Ectodermal cell (in vitro differentiated cells): ENCODE results near the gene ARMC12. TPM values are rescaled to one million over a fixed set of nuclear protein-coding genes. Genes with fewer than 3 reads are reported as not detected.
"Not testable (repeated sequence)": the region's sequence is repeated elsewhere in the genome, so short reads cannot be mapped to it uniquely, and the experiment has no call there.

Experiments used
- H3K27ac ChIP-seq: 2 replicates; pipeline ENCODE4 v1.7.0; 2013; ENCODE audit warnings: mild to moderate bottlenecking, low read depth, low read length; ENCODE audit not compliant: insufficient read depth, poor library complexity, severe bottlenecking
- H3K27me3 ChIP-seq: 2 replicates; pipeline ENCODE4 v1.7.0; 2013; ENCODE audit warnings: mild to moderate bottlenecking, low read length; ENCODE audit not compliant: insufficient read depth, control insufficient read depth, poor library complexity, severe bottlenecking
- H3K36me3 ChIP-seq: one replicate; pipeline ENCODE4 v1.7.0; 2013; ENCODE audit warnings: low read length; ENCODE audit not compliant: control insufficient read depth, insufficient read depth
- H3K4me1 ChIP-seq: one replicate; pipeline ENCODE4 v1.7.0; 2013; ENCODE audit warnings: low read length; ENCODE audit not compliant: control insufficient read depth, insufficient read depth
- H3K4me3 ChIP-seq: 2 replicates; pipeline ENCODE4 v1.7.0; 2013; ENCODE audit warnings: low read depth, low read length, control low read depth; ENCODE audit not compliant: insufficient read depth
- H3K9me3 ChIP-seq: 2 replicates; pipeline ENCODE4 v1.7.0; 2013; ENCODE audit warnings: mild to moderate bottlenecking, low read length, moderate library complexity; ENCODE audit not compliant: control insufficient read depth
- whole genome bisulfite sequencing, 2 experiments: methylation state at CpG; one replicate each; pipeline ENCODE4 v1.1.7; 2013; ENCODE audit warnings: missing lambda C conversion rate in 2 of 2; 5-methylcytosine and 5-hydroxymethylcytosine counted together
- polyA plus RNA-seq, 4 experiments: library from polyadenylated mRNA; stranded (reverse); fragments of 50-300 nt; gene quantifications; one replicate each; pipeline ENCODE4 v1.2.3, GENCODE V29; 2013

ARMC12 gene, protein sequence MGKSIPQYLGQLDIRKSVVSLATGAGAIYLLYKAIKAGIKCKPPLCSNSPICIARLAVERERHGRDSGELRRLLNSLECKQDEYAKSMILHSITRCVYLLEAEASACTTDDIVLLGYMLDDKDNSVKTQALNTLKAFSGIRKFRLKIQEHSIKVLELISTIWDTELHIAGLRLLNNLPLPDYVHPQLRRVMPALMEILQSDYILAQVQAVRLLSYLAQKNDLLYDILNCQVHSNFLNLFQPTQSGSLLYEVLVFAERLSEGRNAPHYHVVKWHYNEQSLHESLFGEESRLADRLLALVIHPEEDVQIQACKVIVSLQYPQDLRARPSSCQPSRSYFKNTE
- polyA plus RNA-seq (2013, experiment 1 of 4), result 2.5 TPM
- polyA plus RNA-seq (2013, experiment 2 of 4), result 3.9 TPM
- polyA plus RNA-seq (2013, experiment 3 of 4), result 2.6 TPM
- polyA plus RNA-seq (2013, experiment 4 of 4), result 3.8 TPM

DNA sequence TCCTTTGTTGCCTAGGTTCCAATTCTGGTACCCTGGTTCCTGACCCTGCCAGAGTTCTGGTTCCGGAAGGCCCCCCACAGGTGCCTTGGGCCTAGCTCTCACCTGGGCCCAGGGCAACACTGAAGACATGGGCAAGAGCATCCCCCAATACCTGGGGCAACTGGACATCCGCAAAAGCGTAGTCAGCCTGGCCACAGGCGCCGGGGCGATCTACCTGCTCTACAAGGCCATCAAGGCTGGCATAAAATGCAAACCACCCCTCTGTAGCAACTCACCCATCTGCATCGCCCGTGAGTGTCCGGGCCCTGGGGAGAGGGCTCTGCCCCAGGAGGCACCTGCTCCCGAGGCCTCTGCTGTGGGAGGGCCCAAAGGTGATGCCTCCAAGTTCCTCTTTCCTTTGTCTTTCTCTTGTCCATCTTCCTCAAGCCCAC, at the start of gene ARMC12:
Gene ARMC12 (plus strand): TSS at position 51 of the 431 bp plus-strand sequence. CDS start 77 bp downstream, at position 128.
- Histone ChIP-seq H3K27me3 (no peaks in the 10 kb centered on the region), H3K4me3 (no peak within 1 kb of the TSS), H3K36me3 (no peaks in the 10 kb centered on the region), H3K4me1 (peaks cover 41% of the 10 kb centered on the region), H3K9me3 (no peaks in the 10 kb centered on the region), H3K27ac (no peak within 1 kb of the TSS)
- 93 to 96% methylated on average over 10 of the region's 10 CpGs for WGBS, 2 experiments

DNA sequence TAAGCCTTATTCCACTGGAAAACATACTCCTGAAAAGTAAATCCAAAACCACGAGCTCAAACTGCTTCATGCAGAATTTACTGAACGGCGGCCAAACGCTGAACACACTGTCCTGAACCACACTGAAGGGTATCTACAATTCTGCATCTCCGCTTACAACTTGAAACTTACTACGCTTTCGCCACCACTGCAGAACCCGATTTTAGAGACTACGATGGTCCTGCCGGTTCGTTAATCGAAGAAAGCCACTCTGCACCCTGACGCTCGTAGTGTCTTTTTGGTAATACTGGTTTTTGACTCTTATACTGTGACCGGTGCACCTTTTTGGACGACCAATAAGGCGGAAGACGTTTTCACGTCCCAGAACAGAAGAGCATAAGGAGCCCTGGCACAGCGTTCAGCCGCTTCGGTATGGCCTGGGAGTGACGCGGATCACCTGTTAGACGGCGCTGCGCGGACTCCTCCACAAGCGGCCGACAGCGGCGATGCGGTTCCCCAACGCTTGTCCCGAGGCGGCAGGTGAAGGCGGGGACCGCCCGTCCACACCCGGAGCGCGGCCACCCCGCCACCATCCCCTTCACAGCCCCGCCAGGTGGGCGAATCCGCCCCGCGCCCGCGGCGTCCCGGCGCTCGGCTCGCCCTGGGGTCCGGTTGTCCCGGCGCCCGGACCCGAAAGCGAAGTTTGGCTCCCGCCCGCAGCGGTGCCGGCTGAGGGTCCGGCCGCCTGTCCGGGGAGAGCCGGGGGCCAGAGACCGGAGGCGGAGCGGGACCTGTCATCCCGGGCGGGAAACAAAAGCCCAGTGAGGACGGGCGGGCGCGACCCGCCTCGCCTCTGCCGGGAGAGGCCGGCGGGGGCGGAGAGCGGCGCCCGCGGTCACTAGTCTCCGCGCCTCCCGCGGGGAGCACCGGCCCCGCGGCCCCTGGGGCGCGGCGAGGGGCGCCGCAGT, 48.9 kb upstream of the ARMC12 start:
- Histone ChIP-seq H3K27ac (peak overlapping the region; percentile 67), H3K27me3 (no peaks in the 10 kb centered on the region), H3K4me3 (peak overlapping the region; percentile 64), H3K36me3 (no peaks in the 10 kb centered on the region), H3K9me3 (no peaks in the 10 kb centered on the region), H3K4me1 (peaks cover 4% of the 10 kb centered on the region)
- 1% methylated on average over 100 of the region's 100 CpGs for WGBS, 2 experiments

DNA sequence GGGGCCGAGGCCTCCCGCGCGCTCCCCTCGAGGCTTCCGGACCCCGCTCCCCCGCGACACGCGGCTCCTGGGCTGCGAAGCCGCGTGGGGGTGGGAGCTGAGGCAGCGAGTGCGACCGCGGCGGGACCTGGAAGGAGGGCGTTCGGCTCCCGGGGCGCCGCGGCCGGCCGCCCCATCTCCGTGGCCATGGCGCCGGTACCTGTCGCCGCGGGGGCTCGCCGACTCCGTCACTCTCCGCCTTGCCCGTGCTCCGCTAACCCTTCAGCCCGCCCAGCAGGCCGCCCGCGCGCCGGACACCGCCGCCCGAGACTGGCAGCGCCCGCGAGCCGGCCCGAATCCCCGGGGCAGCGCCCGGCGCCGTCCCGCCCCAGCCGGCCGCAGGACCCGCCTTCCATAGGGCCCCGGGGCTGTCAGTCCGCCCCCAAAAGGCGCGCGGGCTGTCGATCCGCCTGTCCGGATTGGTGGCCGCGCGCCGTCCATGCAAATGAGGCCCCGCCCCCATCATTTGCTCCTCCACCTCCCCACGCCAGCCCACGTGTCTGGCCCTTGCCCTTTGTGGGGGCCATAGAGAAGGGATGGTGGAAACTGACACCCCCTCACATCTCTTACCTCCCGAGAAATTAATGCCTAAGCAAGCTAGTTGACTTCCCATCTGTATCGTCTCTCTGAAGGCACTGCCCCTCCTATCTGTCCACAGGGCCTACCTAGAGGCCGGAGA, 48.1 kb upstream of the ARMC12 start, which contains the start of gene FKBP5:
Gene FKBP5 (minus strand): TSS at position 311 of the 718 bp plus-strand sequence. CDS start 46,091 bp downstream, outside the sequence.
- Histone ChIP-seq H3K9me3 (no peaks in the 10 kb centered on the region), H3K4me1 (peaks cover 4% of the 10 kb centered on the region), H3K27ac (peak within 1 kb of the TSS; percentile 67), H3K36me3 (no peaks in the 10 kb centered on the region), H3K4me3 (peak within 1 kb of the TSS; percentile 64), H3K27me3 (no peaks in the 10 kb centered on the region)
- 1% methylated on average over 80 of the region's 80 CpGs for WGBS, 2 experiments

DNA sequence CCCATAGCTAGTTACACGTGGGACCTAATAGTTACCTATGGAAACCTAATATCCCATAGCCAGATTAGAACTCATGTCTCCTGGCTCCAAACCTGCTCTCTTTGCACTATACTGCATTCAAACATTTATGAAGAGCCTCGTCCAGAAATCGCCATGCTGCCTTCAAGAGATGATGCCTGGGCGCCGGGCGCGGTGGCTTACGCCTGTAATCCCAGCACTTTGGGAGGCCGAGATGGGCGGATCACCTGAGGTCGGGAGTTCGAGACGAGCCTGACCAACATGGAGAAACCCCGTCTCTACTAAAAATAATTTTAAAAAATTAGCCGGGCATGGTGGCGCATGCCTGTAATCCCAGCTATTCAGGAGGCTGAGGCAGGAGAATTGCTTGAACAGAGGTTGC, 46.8 kb upstream of the ARMC12 start:
- H3K9me3 ChIP-seq, H3K36me3 ChIP-seq, H3K27ac ChIP-seq, H3K27me3 ChIP-seq, H3K4me1 ChIP-seq, H3K4me3 ChIP-seq: not testable (repeated sequence)
- WGBS, 2 experiments, result 91 to 95% methylated on average over 16 of the region's 16 CpGs

DNA sequence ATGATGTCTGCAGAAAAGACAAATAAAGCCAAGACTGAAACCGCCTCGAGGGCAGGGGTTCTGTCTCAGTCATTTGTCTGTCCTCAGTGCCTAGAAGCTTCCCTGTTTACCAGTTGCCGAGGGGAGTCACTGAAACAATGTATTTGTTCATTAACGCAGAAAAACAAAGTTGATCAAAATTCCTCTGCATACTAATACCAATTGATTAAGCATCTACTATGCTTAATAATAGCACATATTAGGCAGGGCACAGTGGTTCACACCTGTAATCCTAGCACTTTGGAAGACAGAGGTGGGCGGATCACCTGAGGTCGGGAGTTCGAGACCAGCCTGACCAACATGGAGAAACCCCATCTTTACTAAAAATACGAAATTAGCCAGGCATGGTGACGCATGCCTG, 46.3 kb upstream of the ARMC12 start:
- Histone ChIP-seq H3K9me3 (no peaks in the 10 kb centered on the region), H3K4me1 (peaks cover 4% of the 10 kb centered on the region), H3K27me3 (no peaks in the 10 kb centered on the region), H3K4me3 (no peak overlapping the region), H3K36me3 (no peaks in the 10 kb centered on the region), H3K27ac (no peak overlapping the region)
- 88 to 95% methylated on average over 8 to 9 of the region's 9 CpGs for WGBS, 2 experiments

DNA sequence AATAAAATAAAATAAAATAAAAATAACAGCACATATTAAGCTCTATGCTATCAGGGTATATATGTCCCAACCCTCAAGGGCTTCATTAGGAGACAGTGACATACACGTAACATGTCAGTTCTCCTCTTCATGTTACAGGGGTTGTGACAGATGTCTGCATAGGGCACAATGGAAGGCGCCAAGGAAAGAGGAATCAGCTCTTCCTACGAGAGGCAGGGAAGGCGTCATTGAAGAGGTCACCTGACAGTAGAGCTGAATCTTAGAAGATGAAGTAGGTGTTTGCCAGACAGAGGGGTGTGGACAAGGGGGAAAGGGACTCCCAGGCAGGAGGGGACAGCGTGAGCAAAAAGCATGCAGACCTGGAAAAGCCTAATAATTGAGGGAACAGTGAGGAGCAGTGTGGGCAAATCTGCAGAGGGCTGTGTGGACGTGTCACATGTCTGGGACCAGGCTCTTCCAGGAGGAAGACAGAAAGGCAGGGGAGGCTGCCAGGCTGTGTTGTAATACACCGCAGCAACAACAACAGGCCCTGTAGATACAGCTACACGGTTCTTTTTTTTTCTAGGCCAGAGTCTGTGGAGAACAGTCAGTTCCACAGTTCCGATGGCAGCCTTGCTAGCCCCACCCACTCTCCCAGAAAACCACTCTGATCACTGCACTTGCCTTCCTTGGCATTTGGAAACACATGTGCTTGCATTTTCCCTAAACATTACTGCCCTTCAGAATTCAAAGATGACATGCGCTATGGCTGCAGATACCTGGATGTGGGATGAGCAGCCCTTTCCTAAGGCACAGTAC, 45.6 kb upstream of the ARMC12 start:
- 88 to 90% methylated on average over 10 of the region's 10 CpGs for WGBS, 2 experiments
- H3K27ac ChIP-seq, result no peak overlapping the region
- H3K4me3 ChIP-seq, result no peak overlapping the region

DNA sequence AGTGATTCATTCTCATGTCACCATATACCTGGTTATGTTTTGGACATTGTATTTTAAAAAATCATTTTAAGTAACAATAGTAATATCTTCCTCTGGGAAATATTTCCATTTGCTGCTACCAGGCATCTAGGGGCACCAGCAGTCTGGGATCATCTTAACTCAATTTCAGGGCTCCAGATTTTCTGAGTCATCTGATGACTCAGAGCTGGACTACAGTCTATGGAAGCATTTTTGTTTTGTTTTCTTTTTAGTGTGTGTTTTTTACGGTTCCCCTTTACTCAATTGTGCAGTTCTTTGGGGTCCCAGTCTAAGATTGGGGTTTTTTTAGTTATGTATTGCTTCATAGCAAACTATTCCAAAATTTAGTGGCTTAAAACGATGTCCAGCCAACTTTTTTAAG, 42.4 kb upstream of the ARMC12 start:
- H3K27me3 ChIP-seq, result no peaks in the 10 kb centered on the region

More for the DNA sequence above, 45.6 kb upstream of the ARMC12 start:
- no peaks in the 10 kb centered on the region for H3K36me3 ChIP-seq
- peaks cover 4% of the 10 kb centered on the region for H3K4me1 ChIP-seq
- H3K9me3 ChIP-seq, result no peaks in the 10 kb centered on the region
- no peaks in the 10 kb centered on the region for H3K27me3 ChIP-seq

DNA sequence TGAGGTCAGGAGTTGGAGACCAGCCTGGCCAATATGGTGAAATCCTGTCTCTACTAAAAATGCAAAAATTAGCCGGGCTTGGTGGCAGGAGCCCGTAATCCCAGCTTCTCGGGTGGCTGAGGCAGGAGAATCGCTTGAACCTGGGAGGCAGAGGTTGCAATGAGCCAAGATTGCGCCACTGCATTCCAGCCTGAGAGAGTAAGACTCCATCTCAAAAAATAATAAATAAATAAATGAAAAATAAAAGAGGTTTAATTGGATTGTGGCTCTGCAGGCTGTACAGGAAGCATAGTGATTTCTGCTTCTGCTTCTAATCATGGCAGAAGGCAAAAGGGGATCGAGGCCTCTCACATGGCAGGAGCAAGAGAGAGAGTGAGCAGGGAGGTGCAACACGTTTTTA, 38.4 kb upstream of the ARMC12 start:
- H3K27ac ChIP-seq, H3K27me3 ChIP-seq, H3K4me1 ChIP-seq, H3K4me3 ChIP-seq, H3K36me3 ChIP-seq, H3K9me3 ChIP-seq: not testable (repeated sequence)
- 87 to 93% methylated on average over 6 to 7 of the region's 7 CpGs for WGBS, 2 experiments

More for the DNA sequence above, 42.4 kb upstream of the ARMC12 start:
- Histone ChIP-seq H3K4me1 (no peaks in the 10 kb centered on the region), H3K36me3 (no peaks in the 10 kb centered on the region), H3K27ac (no peak overlapping the region), H3K4me3 (no peak overlapping the region), H3K9me3 (no peaks in the 10 kb centered on the region)
- WGBS, 2 experiments, result 93 to 94% methylated on average over 2 of the region's 2 CpGs

DNA sequence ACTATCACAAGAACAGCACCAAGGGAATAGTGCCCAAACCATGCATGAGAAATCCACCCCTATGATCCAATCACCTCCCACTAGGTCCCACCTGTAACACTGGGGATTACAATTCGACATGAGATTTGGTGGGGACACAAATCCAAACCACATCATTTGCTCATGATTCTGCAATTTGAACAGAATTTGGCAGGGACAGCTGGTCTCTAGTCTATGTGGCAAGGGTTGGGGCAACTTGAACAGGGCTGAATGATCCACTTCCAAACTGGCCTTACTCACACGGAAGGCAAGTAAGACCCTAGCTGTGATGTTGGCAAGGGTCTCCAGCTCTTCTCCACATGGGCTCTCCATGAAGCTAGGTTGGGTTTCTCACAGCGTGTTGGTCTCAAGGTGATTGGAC, 38.0 kb upstream of the ARMC12 start:
- 82 to 90% methylated on average over 3 of the region's 3 CpGs for WGBS, 2 experiments

More for the DNA sequence above, 38.0 kb upstream of the ARMC12 start:
- no peaks in the 10 kb centered on the region for H3K4me1 ChIP-seq
- H3K27ac ChIP-seq, result no peak overlapping the region
- no peaks in the 10 kb centered on the region for H3K9me3 ChIP-seq
- no peak overlapping the region for H3K4me3 ChIP-seq
- no peaks in the 10 kb centered on the region for H3K27me3 ChIP-seq
- no peaks in the 10 kb centered on the region for H3K36me3 ChIP-seq
